ENCODE results near the gene PTMA.

Gene PTMA

GRCh38 chr2:231666171-231667095 lies 41.9 kb upstream of the PTMA start:
- H3K27ac ChIP-seq (ENCODE audit: low read depth, low read length) = peak overlapping the region; percentile 95
- H3K9me3 ChIP-seq (ENCODE audit: insufficient read depth, low read depth, low read length) = no peaks in the 10 kb centered on the region
- H3K4me3 ChIP-seq (ENCODE audit: low read length) = peak overlapping the region; percentile 44
- no peaks in the 10 kb centered on the region for H3K27me3 ChIP-seq (ENCODE audit: insufficient read depth, low read length)
- H3K9ac ChIP-seq (ENCODE audit: low read depth, low read length) = peak overlapping the region; percentile 81
- no peaks in the 10 kb centered on the region for H3K36me3 ChIP-seq (ENCODE audit: insufficient read depth, low read length)
- peaks cover 17% of the 10 kb centered on the region for H3K4me1 ChIP-seq (ENCODE audit: insufficient read depth, low read length)
- WGBS = 4% methylated on average over 30 of the region's 32 CpGs

- WGBS = 45% methylated on average over 11 of the region's 11 CpGs
- H3K4me3 ChIP-seq (ENCODE audit: low read length) = peak overlapping the region; percentile 44
- H3K27ac ChIP-seq (ENCODE audit: low read depth, low read length) = peak overlapping the region; percentile 95
- H3K36me3 ChIP-seq (ENCODE audit: insufficient read depth, low read length) = no peaks in the 10 kb centered on the region
- peaks cover 19% of the 10 kb centered on the region for H3K4me1 ChIP-seq (ENCODE audit: insufficient read depth, low read length)
- H3K9ac ChIP-seq (ENCODE audit: low read depth, low read length) = peak overlapping the region; percentile 81
- H3K9me3 ChIP-seq (ENCODE audit: insufficient read depth, low read depth, low read length) = no peaks in the 10 kb centered on the region
- H3K27me3 ChIP-seq (ENCODE audit: insufficient read depth, low read length) = no peaks in the 10 kb centered on the region
These were observed 41.3 kb upstream of the PTMA start for GRCh38 chr2:231667096-231667427.

- WGBS = 86% methylated on average over 7 of the region's 7 CpGs
- Histone ChIP-seq H3K9ac (ENCODE audit: low read depth, low read length) (peak overlapping the region; percentile 81), H3K4me1 (ENCODE audit: insufficient read depth, low read length) (peaks cover 24% of the 10 kb centered on the region), H3K27me3 (ENCODE audit: insufficient read depth, low read length) (no peaks in the 10 kb centered on the region), H3K27ac (ENCODE audit: low read depth, low read length) (peak overlapping the region; percentile 95), H3K4me3 (ENCODE audit: low read length) (no peak overlapping the region), H3K9me3 (ENCODE audit: insufficient read depth, low read depth, low read length) (no peaks in the 10 kb centered on the region), H3K36me3 (ENCODE audit: insufficient read depth, low read length) (no peaks in the 10 kb centered on the region)
These were observed 40.8 kb upstream of the PTMA start for GRCh38 chr2:231667496-231667895.

GRCh38 chr2:231668981-231669380 lies 39.3 kb upstream of the PTMA start:
- H3K27ac ChIP-seq (ENCODE audit: low read depth, low read length) = no peak overlapping the region
- 93% methylated on average over 2 of the region's 2 CpGs for WGBS
- H3K9me3 ChIP-seq (ENCODE audit: insufficient read depth, low read depth, low read length) = no peaks in the 10 kb centered on the region

GRCh38 chr2:231671270-231672050 lies 36.9 kb upstream of the PTMA start:
- Histone ChIP-seq H3K27ac (ENCODE audit: low read depth, low read length) (peak overlapping the region; percentile 94), H3K9ac (ENCODE audit: low read depth, low read length) (no peak overlapping the region)

More at GRCh38 chr2:231668981-231669380, 39.3 kb upstream of the PTMA start:
- Histone ChIP-seq H3K27me3 (ENCODE audit: insufficient read depth, low read length) (no peaks in the 10 kb centered on the region), H3K9ac (ENCODE audit: low read depth, low read length) (no peak overlapping the region), H3K36me3 (ENCODE audit: insufficient read depth, low read length) (no peaks in the 10 kb centered on the region), H3K4me3 (ENCODE audit: low read length) (no peak overlapping the region), H3K4me1 (ENCODE audit: insufficient read depth, low read length) (peaks cover 27% of the 10 kb centered on the region)

GRCh38 chr2:231672617-231673347 lies 35.5 kb upstream of the PTMA start:
- Histone ChIP-seq H3K36me3 (ENCODE audit: insufficient read depth, low read length) (no peaks in the 10 kb centered on the region), H3K9me3 (ENCODE audit: insufficient read depth, low read depth, low read length) (no peaks in the 10 kb centered on the region), H3K4me1 (ENCODE audit: insufficient read depth, low read length) (peaks cover 29% of the 10 kb centered on the region), H3K4me3 (ENCODE audit: low read length) (peak overlapping the region; percentile 56), H3K9ac (ENCODE audit: low read depth, low read length) (peak overlapping the region; percentile 65), H3K27me3 (ENCODE audit: insufficient read depth, low read length) (no peaks in the 10 kb centered on the region), H3K27ac (ENCODE audit: low read depth, low read length) (peak overlapping the region; percentile 94)
- 24% methylated on average over 20 of the region's 20 CpGs for WGBS

More at GRCh38 chr2:231671270-231672050, 36.9 kb upstream of the PTMA start:
- H3K27me3 ChIP-seq (ENCODE audit: insufficient read depth, low read length) = no peaks in the 10 kb centered on the region
- WGBS = 45% methylated on average over 17 of the region's 17 CpGs
- no peak overlapping the region for H3K4me3 ChIP-seq (ENCODE audit: low read length)
- H3K9me3 ChIP-seq (ENCODE audit: insufficient read depth, low read depth, low read length) = no peaks in the 10 kb centered on the region
- H3K36me3 ChIP-seq (ENCODE audit: insufficient read depth, low read length) = no peaks in the 10 kb centered on the region
- H3K4me1 ChIP-seq (ENCODE audit: insufficient read depth, low read length) = peaks cover 29% of the 10 kb centered on the region

GRCh38 chr2:231673348-231673770 lies 35.0 kb upstream of the PTMA start:
- no peaks in the 10 kb centered on the region for H3K27me3 ChIP-seq (ENCODE audit: insufficient read depth, low read length)
- no peaks in the 10 kb centered on the region for H3K36me3 ChIP-seq (ENCODE audit: insufficient read depth, low read length)
- peak overlapping the region; percentile 65 for H3K9ac ChIP-seq (ENCODE audit: low read depth, low read length)
- peaks cover 29% of the 10 kb centered on the region for H3K4me1 ChIP-seq (ENCODE audit: insufficient read depth, low read length)
- H3K9me3 ChIP-seq (ENCODE audit: insufficient read depth, low read depth, low read length) = no peaks in the 10 kb centered on the region
- WGBS = 1% methylated on average over 6 of the region's 6 CpGs
- peak overlapping the region; percentile 56 for H3K4me3 ChIP-seq (ENCODE audit: low read length)
- H3K27ac ChIP-seq (ENCODE audit: low read depth, low read length) = peak overlapping the region; percentile 94

GRCh38 chr2:231674587-231675338 lies 33.6 kb upstream of the PTMA start:
- H3K27me3 ChIP-seq (ENCODE audit: insufficient read depth, low read length) = no peaks in the 10 kb centered on the region
- no peaks in the 10 kb centered on the region for H3K9me3 ChIP-seq (ENCODE audit: insufficient read depth, low read depth, low read length)
- H3K27ac ChIP-seq (ENCODE audit: low read depth, low read length) = peak overlapping the region; percentile 38; the same call in 1 of the 2 replicates
- H3K36me3 ChIP-seq (ENCODE audit: insufficient read depth, low read length) = no peaks in the 10 kb centered on the region
- no peak overlapping the region for H3K4me3 ChIP-seq (ENCODE audit: low read length)
- H3K9ac ChIP-seq (ENCODE audit: low read depth, low read length) = 0 out of 2 replicates have a peak overlapping the region, but pooled peaks have one; percentile 9
- WGBS = 45% methylated on average over 20 of the region's 20 CpGs
- peaks cover 29% of the 10 kb centered on the region for H3K4me1 ChIP-seq (ENCODE audit: insufficient read depth, low read length)

- no peak overlapping the region for H3K4me3 ChIP-seq (ENCODE audit: low read length)
- H3K9me3 ChIP-seq (ENCODE audit: insufficient read depth, low read depth, low read length) = no peaks in the 10 kb centered on the region
- no peak overlapping the region for H3K27ac ChIP-seq (ENCODE audit: low read depth, low read length)
- WGBS = 94% methylated on average over 5 of the region's 6 CpGs
- H3K36me3 ChIP-seq (ENCODE audit: insufficient read depth, low read length) = no peaks in the 10 kb centered on the region
- peaks cover 31% of the 10 kb centered on the region for H3K4me1 ChIP-seq (ENCODE audit: insufficient read depth, low read length)
- H3K27me3 ChIP-seq (ENCODE audit: insufficient read depth, low read length) = no peaks in the 10 kb centered on the region
- no peak overlapping the region for H3K9ac ChIP-seq (ENCODE audit: low read depth, low read length)
These were observed 32.1 kb upstream of the PTMA start for GRCh38 chr2:231676243-231676642.

GRCh38 chr2:231677632-231678104 lies 30.7 kb upstream of the PTMA start:
- Histone ChIP-seq H3K9me3 (ENCODE audit: insufficient read depth, low read depth, low read length) (no peaks in the 10 kb centered on the region), H3K4me3 (ENCODE audit: low read length) (no peak overlapping the region), H3K36me3 (ENCODE audit: insufficient read depth, low read length) (no peaks in the 10 kb centered on the region), H3K4me1 (ENCODE audit: insufficient read depth, low read length) (peaks cover 21% of the 10 kb centered on the region), H3K27ac (ENCODE audit: low read depth, low read length) (no peak overlapping the region), H3K9ac (ENCODE audit: low read depth, low read length) (no peak overlapping the region), H3K27me3 (ENCODE audit: insufficient read depth, low read length) (no peaks in the 10 kb centered on the region)
- WGBS = 8% methylated on average over 8 of the region's 8 CpGs

Measured in HUES64 (cell line).